8988T (cell line): ENCODE data around the gene GPNMB.
"Not testable (repeated sequence)": the region's sequence is repeated elsewhere in the genome, so short reads cannot be mapped to it uniquely, and the experiment has no call there.

Source experiments
- DNase-seq: peaks from one replicate; pipeline ENCODE4 v3.0.0; 2011

The GPNMB gene

GRCh38 chr7:23246555-23246954 is at the start of gene GPNMB:
Gene GPNMB (plus strand): TSS chr7:23246775. CDS start chr7:23246858, 83 bp downstream.
- DNase-seq, result no peak

- DNase-seq, result not testable (repeated sequence)
These were observed 48.8 kb upstream of the GPNMB start for GRCh38 chr7:23197745-23198144.

GRCh38 chr7:23200331-23200730 is 46.2 kb upstream of the GPNMB start:
- DNase-seq, result no peak

- DNase-seq, result no peak
These were observed 42.3 kb upstream of the GPNMB start for GRCh38 chr7:23204241-23204640.

- DNase-seq, result no peak
These were observed 41.0 kb upstream of the GPNMB start for GRCh38 chr7:23205577-23205908.

- DNase-seq, result no peak
These were observed 40.4 kb upstream of the GPNMB start for GRCh38 chr7:23205909-23206767.

GRCh38 chr7:23207021-23207420 is 39.6 kb upstream of the GPNMB start:
- no peak for DNase-seq

- no peak for DNase-seq
These were observed 38.7 kb upstream of the GPNMB start for GRCh38 chr7:23207884-23208283.

GRCh38 chr7:23208316-23208715 is 38.3 kb upstream of the GPNMB start:
- no peak for DNase-seq

GRCh38 chr7:23210506-23210905 is 36.1 kb upstream of the GPNMB start:
- no peak for DNase-seq

GRCh38 chr7:23211589-23211988 is 35.0 kb upstream of the GPNMB start:
- DNase-seq, result no peak

- DNase-seq, result no peak
These were observed 34.2 kb upstream of the GPNMB start for GRCh38 chr7:23212395-23212794.

- no peak for DNase-seq
These were observed 33.7 kb upstream of the GPNMB start for GRCh38 chr7:23212841-23213240.

- no peak for DNase-seq
These were observed 32.8 kb upstream of the GPNMB start for GRCh38 chr7:23213755-23214154.

- no peak for DNase-seq
These were observed 32.2 kb upstream of the GPNMB start for GRCh38 chr7:23214423-23214822.

GRCh38 chr7:23214938-23215337 is 31.6 kb upstream of the GPNMB start:
- DNase-seq, result no peak

- DNase-seq, result no peak
These were observed 30.6 kb upstream of the GPNMB start for GRCh38 chr7:23216021-23216420.

- no peak for DNase-seq
These were observed 28.4 kb upstream of the GPNMB start for GRCh38 chr7:23218196-23218595.

GRCh38 chr7:23220690-23221305 is 25.8 kb upstream of the GPNMB start:
- DNase-seq, result no peak

- no peak for DNase-seq
These were observed 24.0 kb upstream of the GPNMB start for GRCh38 chr7:23222439-23223030.

GRCh38 chr7:23224364-23224763 is 22.2 kb upstream of the GPNMB start:
- not testable (repeated sequence) for DNase-seq

GRCh38 chr7:23226844-23227450 is 19.6 kb upstream of the GPNMB start:
- no peak for DNase-seq

GRCh38 chr7:23228412-23228811 is 18.2 kb upstream of the GPNMB start:
- no peak for DNase-seq

- no peak for DNase-seq
These were observed 15.9 kb upstream of the GPNMB start for GRCh38 chr7:23230641-23231101.
